GM19455 (cell line): Measurements from ENCODE around the gene ICE1.
"Not testable (repeated sequence)": the region's sequence is repeated elsewhere in the genome, so short reads cannot be mapped to it uniquely, and the experiment has no call there.

ENCODE experiments used
- ATAC-seq: cut with Tn5 transposase; IDR thresholded peaks from one replicate; pipeline ENCODE4 v1.9.1; 2021; ENCODE audit not compliant: unreplicated experiment

Gene ICE1

GRCh38 chr5:5436203-5436760 lies 13.8 kb downstream of the ICE1 start:
- no peak for ATAC-seq

DNA sequence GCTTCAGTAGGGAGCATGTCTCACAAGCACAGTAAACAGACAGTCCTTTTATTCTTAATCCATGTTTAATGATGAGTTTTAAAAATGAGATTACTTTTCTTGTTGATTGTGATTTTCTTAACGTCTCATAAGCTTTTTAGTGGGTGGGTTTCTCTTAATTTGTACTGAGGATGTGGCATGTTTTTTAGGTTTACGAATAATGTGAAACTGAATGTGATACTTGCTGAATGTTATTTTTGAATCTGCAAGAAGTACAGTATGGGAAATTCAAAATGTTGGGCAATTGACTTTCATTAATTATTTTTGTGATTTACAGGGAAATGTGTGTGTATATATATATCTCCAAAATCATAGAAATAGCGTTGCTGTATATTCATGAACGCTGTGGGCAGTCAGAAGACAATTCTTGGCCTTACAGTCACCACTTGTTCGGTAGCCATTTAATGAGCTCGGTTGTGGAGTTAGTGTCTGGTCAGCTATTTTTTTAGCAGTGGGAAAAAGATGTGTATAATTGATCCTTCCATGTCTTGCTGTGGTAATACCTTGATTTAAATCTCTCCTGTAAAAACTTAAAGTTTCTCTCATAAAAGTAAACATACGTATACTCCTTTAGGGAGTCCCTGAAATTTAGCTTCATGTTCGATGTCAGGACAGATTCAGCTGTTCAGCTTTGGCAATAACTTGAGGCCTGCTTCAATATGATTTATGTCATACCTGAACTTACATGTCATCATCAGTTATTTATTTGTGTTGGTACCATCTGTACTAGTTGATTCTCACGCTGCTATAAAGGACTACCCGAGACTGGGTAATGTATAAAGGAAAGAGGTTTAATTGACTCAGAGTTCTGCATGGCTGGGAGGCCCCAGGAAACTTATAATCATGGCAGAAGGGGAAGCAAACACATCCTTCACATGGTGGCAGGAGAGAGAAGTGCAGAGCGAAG lies 15.0 kb downstream of the ICE1 start:
- peak; percentile 60 for ATAC-seq

- no peak for ATAC-seq
These were observed 29.4 kb downstream of the ICE1 start for GRCh38 chr5:5451863-5452262.

DNA sequence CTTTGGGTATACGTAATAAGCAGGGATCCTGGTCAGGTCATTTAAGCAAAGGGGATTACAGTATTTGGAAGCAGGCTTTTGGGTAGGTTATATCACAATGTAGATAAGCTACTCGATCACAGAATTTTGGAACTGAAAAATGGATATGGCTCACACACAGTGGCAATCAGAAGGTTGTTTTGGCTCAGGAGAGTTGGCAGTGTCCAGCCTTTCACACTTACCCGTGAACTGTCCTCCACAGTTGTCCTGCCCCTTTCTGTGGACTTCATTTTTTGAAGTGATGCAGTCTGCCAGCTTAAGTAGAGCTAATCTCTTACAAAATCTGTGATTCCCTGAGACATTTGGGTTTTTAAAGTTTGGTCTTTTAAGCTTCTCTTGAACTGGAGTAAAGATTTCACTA lies 30.7 kb downstream of the ICE1 start:
- no peak for ATAC-seq

GRCh38 chr5:5454391-5454790 lies 31.9 kb downstream of the ICE1 start:
- no peak for ATAC-seq

- no peak for ATAC-seq
These were observed 34.4 kb downstream of the ICE1 start for GRCh38 chr5:5456858-5457257.

DNA sequence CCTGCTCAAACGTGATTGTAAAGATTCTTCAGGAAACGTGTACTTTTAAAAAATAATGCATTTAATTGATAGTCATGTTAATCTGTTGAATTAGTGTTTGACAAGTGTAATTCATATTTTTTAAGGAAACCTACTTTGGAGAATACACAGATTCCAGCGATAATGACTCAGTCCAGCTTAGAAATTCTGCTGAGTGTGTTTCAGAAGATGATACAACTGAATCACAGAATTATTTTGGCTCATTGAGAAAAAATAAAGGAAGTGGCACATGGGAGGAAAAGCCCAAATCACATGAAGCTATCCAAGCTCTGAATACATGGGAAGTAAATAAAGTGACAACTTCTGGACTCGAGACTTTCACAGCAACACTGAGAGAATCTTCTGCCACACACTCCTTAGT lies 37.8 kb downstream of the ICE1 start:
- ATAC-seq = no peak

- no peak for ATAC-seq
These were observed 38.5 kb downstream of the ICE1 start for GRCh38 chr5:5461012-5461411.

DNA sequence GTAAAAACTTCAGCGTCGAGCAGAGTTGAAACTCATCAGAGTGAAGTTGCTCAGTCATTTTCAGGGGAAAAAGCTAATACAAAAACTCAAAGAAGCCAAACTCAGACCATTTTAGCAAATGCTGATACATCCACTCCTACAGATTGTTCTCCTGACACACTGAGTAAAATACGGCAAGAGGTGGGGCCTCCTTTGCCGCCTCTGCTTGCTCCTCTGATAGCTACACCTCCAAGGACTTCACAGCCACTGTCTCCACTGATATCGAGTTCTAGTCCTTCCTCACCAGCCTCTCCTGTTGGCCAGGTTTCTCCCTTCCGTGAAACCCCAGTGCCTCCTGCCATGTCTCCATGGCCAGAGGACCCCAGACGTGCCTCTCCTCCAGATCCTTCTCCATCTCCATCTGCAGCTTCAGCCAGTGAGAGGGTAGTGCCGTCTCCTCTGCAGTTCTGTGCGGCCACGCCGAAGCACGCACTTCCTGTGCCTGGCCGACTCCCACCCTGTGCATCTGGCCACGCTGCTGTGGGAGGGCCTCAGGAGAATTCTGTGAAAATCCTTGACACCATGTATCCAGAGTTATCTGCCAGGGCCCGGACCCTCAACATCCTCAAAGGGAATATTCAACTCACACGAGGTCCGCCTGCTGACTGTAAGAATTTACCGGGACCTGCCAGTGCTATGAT lies 41.7 kb downstream of the ICE1 start:
- no peak for ATAC-seq

GRCh38 chr5:5466227-5466626 lies 43.8 kb downstream of the ICE1 start:
- ATAC-seq = no peak

GRCh38 chr5:5467737-5468136 lies 45.3 kb downstream of the ICE1 start:
- no peak for ATAC-seq

- ATAC-seq = no peak
These were observed 48.5 kb downstream of the ICE1 start for GRCh38 chr5:5470933-5471332.

DNA sequence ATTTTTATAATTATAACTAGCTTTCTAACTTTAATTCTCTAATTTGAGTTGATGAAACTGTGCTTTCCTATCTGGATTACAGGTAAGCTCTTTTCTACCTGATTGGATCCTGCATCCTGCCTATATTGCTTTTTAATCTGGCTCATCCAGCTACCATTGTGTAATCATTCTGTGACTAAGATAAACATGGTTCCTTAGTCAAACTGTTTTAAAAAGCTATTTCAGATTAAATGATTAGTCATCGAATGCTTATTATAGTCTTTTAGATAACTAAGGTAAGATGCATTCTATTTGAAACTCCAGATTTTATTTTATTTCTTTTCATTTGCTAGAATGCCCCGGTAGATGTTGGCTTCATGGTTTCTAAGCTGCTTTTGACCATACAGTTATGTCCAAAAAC lies 50.7 kb downstream of the ICE1 start:
- ATAC-seq = no peak

- no peak for ATAC-seq
These were observed 52.5 kb downstream of the ICE1 start for GRCh38 chr5:5474961-5475360.

GRCh38 chr5:5475975-5476374 lies 53.5 kb downstream of the ICE1 start:
- no peak for ATAC-seq

- not testable (repeated sequence) for ATAC-seq
These were observed 57.1 kb downstream of the ICE1 start for GRCh38 chr5:5479578-5479977.

DNA sequence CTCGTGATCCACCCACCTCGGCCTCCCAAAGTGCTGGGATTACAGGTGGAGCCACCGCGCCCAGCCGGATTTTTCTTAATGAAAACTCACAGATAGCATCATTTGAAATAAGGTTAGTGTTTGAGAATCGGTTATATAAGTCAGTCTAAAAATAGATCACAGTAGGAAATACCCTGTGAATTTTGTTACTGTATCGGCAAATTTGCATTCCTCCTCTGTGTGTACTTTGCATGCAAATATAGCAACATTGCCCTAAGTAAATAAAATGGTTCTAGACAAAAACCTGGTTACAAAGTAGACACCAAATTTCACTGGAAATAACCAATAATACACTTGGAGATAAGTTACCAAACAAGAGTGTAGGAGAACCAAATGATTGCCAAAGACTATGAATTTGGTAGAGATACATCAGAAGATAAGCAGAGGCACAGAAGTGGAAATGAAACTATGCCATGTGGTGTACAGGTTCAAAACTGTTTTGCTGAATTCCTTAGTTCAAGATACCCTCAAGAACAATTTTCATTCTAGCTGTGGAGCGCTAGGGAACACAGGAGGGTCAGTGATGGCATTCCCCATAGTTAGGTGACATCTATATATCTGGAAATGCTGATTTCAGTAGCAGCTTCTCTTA lies 58.1 kb downstream of the ICE1 start:
- no peak for ATAC-seq

GRCh38 chr5:5481206-5481605 lies 58.7 kb downstream of the ICE1 start:
- ATAC-seq = no peak

GRCh38 chr5:5481633-5482032 lies 59.2 kb downstream of the ICE1 start:
- no peak for ATAC-seq

DNA sequence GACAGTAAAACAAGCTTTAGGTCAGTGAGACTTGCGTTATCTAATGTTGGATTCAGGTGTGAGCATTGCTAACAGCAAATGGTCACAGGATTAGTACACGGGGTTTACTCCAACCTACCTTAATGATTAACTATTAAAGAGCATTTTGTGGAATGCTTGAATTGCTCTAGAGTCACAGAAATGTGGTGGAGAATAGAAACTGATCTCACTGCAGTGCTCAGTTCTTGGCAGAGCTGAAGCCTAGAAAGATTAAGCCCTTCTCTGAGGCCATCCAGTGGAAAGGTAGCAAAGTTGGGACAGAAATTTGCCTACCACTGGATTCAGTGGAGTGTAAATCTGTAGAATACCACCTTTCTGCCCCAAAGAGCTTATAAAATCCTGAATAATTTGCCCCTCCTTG lies 60.9 kb downstream of the ICE1 start:
- no peak for ATAC-seq

DNA sequence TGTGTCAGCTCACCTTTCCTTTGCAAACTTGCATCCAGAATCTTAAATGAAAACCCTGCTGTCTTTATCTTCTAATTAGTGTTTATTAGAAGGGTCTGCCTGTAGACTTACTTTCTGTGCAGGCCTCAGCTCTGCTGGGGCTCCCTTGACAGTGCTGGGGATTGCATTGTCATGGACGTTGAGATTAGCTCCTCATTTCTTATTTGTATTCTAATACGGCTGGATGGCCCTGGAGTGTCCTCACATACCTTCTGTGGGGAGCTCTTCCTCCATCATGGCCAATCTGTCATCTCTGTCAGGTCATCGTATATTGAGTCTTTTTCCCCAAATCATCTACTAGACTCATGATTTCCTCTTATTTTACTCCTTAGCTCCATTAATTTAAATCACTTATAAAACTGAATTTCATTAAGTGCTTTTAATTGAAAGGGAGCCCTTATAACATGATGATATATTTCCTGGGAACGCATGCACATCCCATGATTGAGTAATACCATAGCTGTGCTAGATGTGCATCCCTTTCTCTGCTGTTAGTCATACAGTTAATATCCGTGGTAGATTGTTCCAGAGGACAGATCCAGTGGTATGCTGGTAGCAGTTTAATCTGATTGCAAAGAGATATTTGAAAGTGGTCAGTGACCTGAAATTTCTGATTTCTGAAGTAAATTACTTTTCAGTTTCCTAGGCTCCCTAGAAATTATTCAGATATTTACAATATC lies 61.6 kb downstream of the ICE1 start:
- no peak for ATAC-seq
